Iris pigment epithelial cell (primary cell): ENCODE measurements around the gene OVOL3.
"Not testable (repeated sequence)": the region's sequence is repeated elsewhere in the genome, so short reads cannot be mapped to it uniquely, and the experiment has no call there.

Experiments used
- DNase-seq: peaks from one replicate; pipeline ENCODE4 v3.0.0-alpha.2; 2011; ENCODE audit warnings: low read depth

The OVOL3 gene

GRCh38 chr19:36110487-36111199, at the start of gene OVOL3:
Gene OVOL3 (plus strand): TSS chr19:36111143. CDS start chr19:36111203, 60 bp downstream.
- no peak for DNase-seq

- no peak for DNase-seq
These were observed 49.6 kb upstream of the OVOL3 start for GRCh38 chr19:36061367-36061766.

DNA sequence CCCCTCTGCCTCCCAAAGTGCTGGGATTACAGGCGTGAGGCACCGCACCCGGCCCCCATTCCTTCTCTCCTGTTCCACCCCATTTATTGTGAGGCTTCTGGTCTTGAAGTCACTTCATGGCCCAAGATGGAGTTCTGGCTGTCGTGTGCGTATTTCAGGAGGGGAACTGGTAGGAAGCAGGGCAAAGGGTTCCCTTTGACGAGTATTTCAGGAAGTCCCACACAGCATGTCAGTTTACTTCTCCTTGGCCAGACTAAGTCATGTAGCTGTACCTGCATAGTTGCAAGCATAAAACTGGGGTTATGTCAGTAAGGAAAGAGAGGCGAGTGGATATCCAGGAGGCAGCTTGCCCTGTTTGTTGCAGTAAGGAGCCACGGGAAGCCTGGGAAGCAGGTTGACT, 46.1 kb upstream of the OVOL3 start:
- DNase-seq, result no peak

DNA sequence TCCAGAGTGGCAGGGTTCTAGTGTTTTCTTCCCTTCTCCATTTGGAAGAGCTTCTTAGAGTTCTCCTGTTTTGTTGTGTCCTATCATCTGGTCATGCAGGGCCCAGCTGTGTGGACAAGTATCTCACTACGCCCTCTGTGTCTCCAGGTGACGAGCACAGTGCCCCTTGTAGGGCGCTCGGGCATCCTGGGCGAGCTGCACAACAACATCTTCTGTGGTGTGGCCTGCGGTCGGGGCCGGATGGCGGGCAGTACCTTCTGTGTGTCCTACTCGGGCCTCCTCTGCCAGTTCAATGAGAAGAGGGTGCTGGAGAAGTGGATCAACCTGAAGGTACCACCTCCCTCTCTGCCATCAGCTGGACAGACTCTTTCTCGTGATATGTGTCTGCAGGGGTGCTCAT, 43.3 kb upstream of the OVOL3 start:
- no peak for DNase-seq

DNA sequence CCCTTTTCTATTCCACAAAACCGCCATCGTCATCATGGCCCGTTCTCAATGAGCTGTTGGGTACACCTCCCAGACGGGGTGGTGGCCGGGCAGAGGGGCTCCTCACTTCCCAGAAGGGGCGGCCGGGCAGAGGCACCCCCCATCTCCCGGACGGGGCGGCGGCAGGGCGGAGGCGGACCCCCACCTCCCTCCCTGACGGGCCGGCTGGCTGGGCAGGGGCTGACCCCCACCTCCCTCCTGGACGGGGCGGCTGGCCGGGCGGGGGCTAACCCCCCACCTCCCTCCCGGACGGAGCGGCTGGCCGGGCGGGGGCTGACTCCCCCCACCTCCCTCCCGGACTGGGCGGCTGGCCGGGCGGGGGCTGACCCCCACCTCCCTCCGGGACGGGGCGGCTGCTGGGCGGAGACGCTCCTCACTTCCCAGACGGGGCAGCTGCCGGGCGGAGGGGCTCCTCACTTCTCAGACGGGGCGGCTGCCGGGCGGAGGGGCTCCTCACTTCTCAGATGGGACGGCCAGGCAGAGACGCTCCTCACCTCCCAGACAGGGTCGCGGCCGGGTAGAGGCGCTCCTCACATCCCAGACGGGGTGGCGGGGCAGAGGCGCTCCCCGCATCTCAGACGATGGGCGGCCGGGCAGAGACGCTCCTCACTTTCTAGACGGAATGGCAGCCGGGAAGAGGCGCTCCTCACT, 42.0 kb upstream of the OVOL3 start:
- DNase-seq, result not testable (repeated sequence)

DNA sequence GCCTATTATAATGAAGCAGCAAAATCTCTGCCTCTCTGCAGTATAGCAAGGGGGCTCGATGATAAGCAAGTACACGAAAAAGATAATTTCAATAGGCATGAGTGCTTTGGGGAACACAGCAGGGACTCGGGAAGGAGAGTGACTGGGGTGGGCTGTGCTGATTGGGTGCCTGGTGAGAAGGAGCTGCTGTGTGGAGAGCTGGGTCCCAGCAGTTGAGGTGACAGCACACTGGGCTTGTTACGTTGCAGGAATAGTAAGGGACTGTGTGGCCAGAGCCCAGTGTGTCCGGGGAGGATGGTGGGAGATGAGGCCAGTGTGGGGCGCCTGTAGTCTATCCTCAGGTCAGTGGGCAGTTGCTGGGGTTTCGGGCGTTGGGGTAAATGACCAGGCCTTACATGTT, 38.9 kb upstream of the OVOL3 start:
- DNase-seq, result no peak

GRCh38 chr19:36073121-36073876, 37.6 kb upstream of the OVOL3 start:
- no peak for DNase-seq

- DNase-seq, result no peak
These were observed 31.5 kb upstream of the OVOL3 start for GRCh38 chr19:36079389-36079945.

- DNase-seq, result no peak
These were observed 29.6 kb upstream of the OVOL3 start for GRCh38 chr19:36081385-36081784.

GRCh38 chr19:36081894-36082293, 29.0 kb upstream of the OVOL3 start:
- no peak for DNase-seq

GRCh38 chr19:36082916-36083315, 28.0 kb upstream of the OVOL3 start:
- no peak for DNase-seq

- no peak for DNase-seq
These were observed 26.5 kb upstream of the OVOL3 start for GRCh38 chr19:36084231-36085009.

GRCh38 chr19:36086326-36086725, 24.6 kb upstream of the OVOL3 start:
- no peak for DNase-seq

DNA sequence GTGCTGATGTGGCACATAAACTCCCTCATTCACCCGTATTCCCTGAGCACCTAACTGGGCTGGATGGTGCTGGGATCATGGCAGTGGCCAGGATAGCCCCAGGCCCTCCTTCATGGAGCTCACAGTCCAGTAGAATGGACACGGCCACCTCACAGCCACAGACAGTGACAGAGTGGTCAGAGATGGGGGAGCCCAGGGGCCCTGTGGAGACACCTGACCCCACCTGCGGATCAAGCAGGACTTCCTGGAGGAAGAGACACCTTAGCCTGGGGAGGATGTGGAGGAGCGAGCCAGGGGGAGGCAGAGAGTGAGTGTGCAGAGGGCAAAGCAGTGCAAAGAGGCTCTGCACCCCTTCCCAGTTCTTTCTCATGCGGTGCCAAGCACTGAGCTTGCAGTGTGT, 21.1 kb upstream of the OVOL3 start:
- no peak for DNase-seq

DNA sequence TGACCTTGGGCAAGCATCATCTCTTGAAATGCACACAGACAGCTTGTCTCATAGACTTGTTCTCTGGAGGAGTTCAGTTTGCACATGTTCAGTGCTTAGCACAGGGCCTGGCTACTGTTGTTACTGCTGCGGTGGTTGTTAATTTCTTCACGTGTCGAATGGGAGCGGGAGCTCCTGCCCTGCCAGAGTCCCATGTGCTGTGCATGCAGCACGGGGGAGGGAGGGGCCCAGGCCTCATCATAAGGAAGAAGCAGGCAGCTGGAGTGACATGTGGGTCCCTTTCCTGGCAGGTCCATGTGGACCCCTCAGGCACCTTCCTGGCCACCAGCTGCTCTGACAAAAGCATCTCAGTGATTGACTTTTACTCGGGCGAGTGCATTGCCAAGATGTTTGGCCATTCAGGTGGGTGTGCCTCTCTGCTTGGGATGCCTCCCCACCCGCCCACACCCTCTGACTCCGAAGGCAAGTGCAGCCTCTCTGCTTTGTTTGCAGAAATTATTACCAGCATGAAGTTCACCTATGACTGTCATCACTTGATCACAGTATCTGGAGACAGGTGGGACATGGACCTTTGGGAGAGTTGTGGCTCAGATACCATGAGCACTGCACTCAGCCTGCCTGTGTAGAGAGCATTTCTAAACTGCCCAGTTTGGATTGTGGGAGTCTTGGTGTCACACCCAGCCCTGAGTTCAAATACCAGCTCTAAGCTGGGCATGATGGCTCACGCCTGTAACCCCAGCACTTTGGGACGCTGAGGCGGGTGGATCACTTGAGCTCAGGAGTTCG, 19.8 kb upstream of the OVOL3 start:
- DNase-seq, result no peak

GRCh38 chr19:36092566-36092965, 18.4 kb upstream of the OVOL3 start:
- DNase-seq, result no peak

GRCh38 chr19:36093146-36093662, 17.7 kb upstream of the OVOL3 start:
- DNase-seq, result no peak

DNA sequence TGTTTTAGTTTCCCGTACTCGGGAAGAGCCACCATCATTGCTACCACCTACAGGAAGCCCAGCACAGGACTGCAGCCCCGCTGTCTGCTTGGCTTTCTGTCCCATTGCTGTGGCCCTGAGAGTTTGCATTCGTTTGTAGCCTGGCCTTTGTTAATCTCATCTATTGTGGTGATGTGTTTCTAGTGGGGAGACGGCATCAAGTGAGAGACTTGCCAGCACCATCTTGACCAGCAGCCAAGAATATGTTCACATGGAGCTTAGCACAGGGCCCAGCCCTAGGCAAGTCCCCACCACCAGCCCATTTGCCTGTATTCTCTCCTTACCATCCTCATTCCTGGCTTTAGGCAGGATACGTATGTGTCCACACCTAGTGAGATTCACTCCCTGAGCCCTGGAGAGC, 17.3 kb upstream of the OVOL3 start:
- DNase-seq, result no peak

DNA sequence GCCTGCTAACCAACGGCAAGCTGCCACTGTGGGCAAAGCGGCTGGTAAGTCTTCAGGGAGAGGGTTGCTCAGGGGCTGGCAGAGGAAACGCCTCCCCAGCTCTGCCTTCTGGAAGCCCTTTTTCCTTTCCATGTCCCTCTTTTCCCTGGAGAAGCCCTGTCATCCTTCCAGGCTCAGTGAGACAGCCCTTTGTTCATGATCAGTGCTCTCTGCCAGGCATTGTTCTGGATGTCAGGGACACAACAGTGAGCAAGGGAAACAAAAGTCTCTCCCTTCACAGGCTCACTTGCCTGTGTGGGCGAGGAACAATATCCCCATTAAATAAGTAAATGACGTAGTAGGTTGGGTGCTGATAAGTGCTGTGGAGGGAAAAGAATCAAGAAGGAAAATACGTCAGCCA, 13.9 kb upstream of the OVOL3 start:
- no peak for DNase-seq

DNA sequence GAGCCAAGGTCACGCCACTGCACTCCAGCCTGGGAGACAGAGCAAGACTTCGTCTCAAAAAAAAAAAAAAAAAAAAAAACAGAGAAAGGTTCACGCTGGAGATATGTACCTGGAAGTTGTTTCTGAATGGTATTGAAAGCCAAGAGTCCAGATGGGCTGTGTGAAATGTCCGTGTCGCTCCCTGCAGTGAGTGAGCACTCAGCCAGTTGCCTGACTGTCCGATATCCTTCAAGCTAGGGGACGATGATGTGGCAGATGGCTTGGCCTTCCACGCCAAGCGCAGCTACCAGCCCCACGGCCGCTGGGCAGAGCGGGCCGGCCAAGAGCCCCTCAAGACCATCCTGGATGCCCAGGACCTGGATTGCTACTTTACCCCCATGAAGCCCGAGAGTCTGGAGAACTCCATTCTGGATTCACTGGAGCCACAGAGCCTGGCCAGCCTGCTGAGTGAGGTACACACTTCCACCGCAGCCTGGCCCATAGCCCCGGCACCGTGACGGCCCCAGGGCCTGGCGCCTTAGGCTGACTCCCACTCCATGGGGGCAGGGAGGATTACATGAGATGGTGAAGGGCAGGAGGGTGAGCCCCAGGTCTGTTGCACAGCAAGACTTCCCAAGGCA, 11.7 kb upstream of the OVOL3 start:
- DNase-seq, result no peak
